PC-9 (cell line): ENCODE measurements around the gene MAS1.

Experiments used
- CTCF ChIP-seq: fragments of 200-600 bp; sonication (generic); conservative IDR thresholded peaks from 2 replicates; pipeline ENCODE4 v1.6.1; 2017; ENCODE audit warnings: mixed run types, antibody characterized with exemption, mild to moderate bottlenecking, moderate library complexity
- EZH2 ChIP-seq: fragments of 200-600 bp; sonication (generic); IDR thresholded peaks from 2 replicates; pipeline ENCODE4 v1.8.0; 2017; ENCODE audit warnings: antibody characterized with exemption, low read depth

GRCh38 chr6:159893064-159893463 lies 2.3 kb downstream of the MAS1 start:
- TF ChIP-seq EZH2 (no peak), CTCF (no peak)
